ENCODE data around the gene GXYLT1. TPM values are rescaled to one million over a fixed set of nuclear protein-coding genes. Genes with fewer than 3 reads are reported as not detected.

The GXYLT1 gene
- total RNA-seq, 6 experiments from 2014 or later, result 9.3 to 13.8 (median 10.8) TPM

GRCh38 chr12:42084522-42084921 is 60.2 kb downstream of the GXYLT1 start:
- TF ChIP-seq CTCF (IDR thresholded peaks at IDR 0.05) (no peak), POLR2A (IDR thresholded peaks at IDR 0.05) (no peak)
- no peak overlapping the region for H3K27ac ChIP-seq
- no peaks in the 10 kb centered on the region for H3K36me3 ChIP-seq
- H3K4me1 ChIP-seq, result no peaks in the 10 kb centered on the region
- DNase-seq, result no peak
- no peak for ATAC-seq
- no peak overlapping the region for H3K4me3 ChIP-seq
- intact Hi-C loops (cut with DNase I), result no loop called here
- H3K9me3 ChIP-seq, result no peaks in the 10 kb centered on the region
- H3K27me3 ChIP-seq, result no peaks in the 10 kb centered on the region

- WGBS (ENCODE audit: insufficient coverage, low coverage, low lambda C conversion rate, missing lambda C conversion rate), result 81% methylated on average over 3 of the region's 3 CpGs
- Histone ChIP-seq H3K27me3 (no peaks in the 10 kb centered on the region), H3K4me1 (no peaks in the 10 kb centered on the region), H3K9me3 (no peaks in the 10 kb centered on the region), H3K27ac (no peak overlapping the region), H3K36me3 (no peaks in the 10 kb centered on the region), H3K4me3 (no peak overlapping the region)
- TF ChIP-seq CTCF (IDR thresholded peaks at IDR 0.05) (no peak), POLR2A (IDR thresholded peaks at IDR 0.05) (no peak)
- intact Hi-C loops (cut with DNase I), result no loop called here
- ATAC-seq (no peak), DNase-seq (no peak)
Measured at GRCh38 chr12:42076976-42077375, 67.7 kb downstream of the GXYLT1 start.

GRCh38 chr12:42070036-42070435 is 74.6 kb downstream of the GXYLT1 start:
- intact Hi-C loops (cut with DNase I), result no loop called here
- Histone ChIP-seq H3K36me3 (no peaks in the 10 kb centered on the region), H3K27me3 (no peaks in the 10 kb centered on the region), H3K4me3 (no peak overlapping the region), H3K9me3 (no peaks in the 10 kb centered on the region), H3K4me1 (no peaks in the 10 kb centered on the region), H3K27ac (no peak overlapping the region)
- no peak for DNase-seq
- WGBS (ENCODE audit: insufficient coverage, low coverage, low lambda C conversion rate, missing lambda C conversion rate), result 68% methylated on average over 4 of the region's 4 CpGs
- TF ChIP-seq CTCF (IDR thresholded peaks at IDR 0.05) (no peak), POLR2A (IDR thresholded peaks at IDR 0.05) (no peak)
- ATAC-seq, result no peak

GRCh38 chr12:42059127-42059526 is 85.5 kb downstream of the GXYLT1 start:
- no peak for TF ChIP-seq POLR2A (IDR thresholded peaks at IDR 0.05)
- TF ChIP-seq CTCF (IDR thresholded peaks at IDR 0.05), result no peak
- Histone ChIP-seq H3K4me1 (no peaks in the 10 kb centered on the region), H3K27me3 (no peaks in the 10 kb centered on the region), H3K4me3 (no peak overlapping the region), H3K36me3 (no peaks in the 10 kb centered on the region), H3K27ac (no peak overlapping the region), H3K9me3 (no peaks in the 10 kb centered on the region)
- no peak for ATAC-seq
- DNase-seq, result no peak
- intact Hi-C loops (cut with DNase I), result no loop called here

GRCh38 chr12:42056130-42056529 is 88.5 kb downstream of the GXYLT1 start:
- TF ChIP-seq CTCF (IDR thresholded peaks at IDR 0.05), result no peak
- TF ChIP-seq POLR2A (IDR thresholded peaks at IDR 0.05), result no peak
- WGBS (ENCODE audit: insufficient coverage, low coverage, low lambda C conversion rate, missing lambda C conversion rate), result 58% methylated on average over 3 of the region's 3 CpGs
- no peak for DNase-seq

More at GRCh38 chr12:42056130-42056529, 88.5 kb downstream of the GXYLT1 start:
- Histone ChIP-seq H3K4me1 (no peaks in the 10 kb centered on the region), H3K36me3 (no peaks in the 10 kb centered on the region), H3K4me3 (no peak overlapping the region), H3K27ac (no peak overlapping the region), H3K9me3 (no peaks in the 10 kb centered on the region), H3K27me3 (no peaks in the 10 kb centered on the region)
- intact Hi-C loops (cut with DNase I), result no loop called here
- peak in 3 of 4 donors; percentile 35 to 69 (median 53) for ATAC-seq
